ENCODE data around the gene SEC16B.
"Not testable (repeated sequence)": the region's sequence is repeated elsewhere in the genome, so short reads cannot be mapped to it uniquely, and the experiment has no call there.

Gene SEC16B

DNA sequence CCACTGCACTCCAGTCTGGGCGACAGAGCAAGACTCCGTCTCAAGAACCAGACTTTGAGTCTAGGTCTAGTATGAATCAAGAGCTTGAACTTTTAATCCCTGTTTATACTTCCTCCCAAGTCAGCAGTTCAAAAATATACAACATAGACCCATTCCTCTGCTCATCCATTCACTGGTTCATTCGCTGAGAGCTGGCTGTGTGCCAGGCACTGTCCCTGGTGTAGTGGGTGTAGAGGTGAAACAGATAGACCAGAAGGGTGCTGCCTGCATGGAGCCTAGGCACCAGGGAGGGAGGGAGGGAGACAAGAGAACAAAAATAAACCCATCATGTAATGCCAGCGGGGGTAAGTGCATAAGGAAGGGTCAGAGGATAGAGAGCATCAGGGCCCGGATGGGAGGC, 25.5 kb upstream of the SEC16B start (continued):
- TF ChIP-seq ZNF8 (CRISPR knock-in tag; IDR thresholded peaks at IDR 0.05), result no peak
- no peak for TF ChIP-seq ZNF565 (CRISPR knock-in tag; conservative IDR thresholded peaks at IDR 0.05; ENCODE audit: low read depth)

DNA sequence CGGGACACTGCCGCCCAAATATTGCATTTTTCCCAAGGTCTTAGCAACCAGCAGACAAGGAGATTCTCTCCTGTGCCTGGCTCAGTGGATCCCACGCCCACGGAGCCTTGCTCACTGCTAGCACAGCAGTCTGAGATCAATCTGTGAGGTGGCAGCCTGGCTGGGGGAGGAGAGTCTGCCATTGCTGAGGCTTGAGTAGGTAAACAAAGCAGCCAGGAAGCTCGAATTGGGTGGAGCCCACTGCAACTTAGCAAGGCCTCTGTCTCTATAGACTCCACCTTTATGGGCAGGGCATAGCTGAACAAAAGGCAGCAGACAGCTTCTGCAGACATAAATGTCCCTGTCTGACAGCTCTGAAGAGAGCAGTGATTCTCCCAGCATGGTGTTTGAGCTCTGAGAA, 16.4 kb upstream of the SEC16B start:
- not testable (repeated sequence) for ATAC-seq

GRCh38 chr1:177984761-177985160, 14.9 kb upstream of the SEC16B start:
- no peak for ATAC-seq
- TF ChIP-seq RARB (CRISPR knock-in tag; IDR thresholded peaks at IDR 0.05) (no peak), TOX (CRISPR knock-in tag; IDR thresholded peaks at IDR 0.05; ENCODE audit: borderline replicate concordance) (no peak), CSDC2 (CRISPR knock-in tag; IDR thresholded peaks at IDR 0.05) (no peak), BACH2 (CRISPR knock-in tag; IDR thresholded peaks at IDR 0.05; ENCODE audit: borderline replicate concordance) (no peak), ISL1 (CRISPR knock-in tag; IDR thresholded peaks at IDR 0.05) (no peak), GLIS3 (CRISPR knock-in tag; IDR thresholded peaks at IDR 0.05) (no peak), SNAI2 (CRISPR knock-in tag; IDR thresholded peaks at IDR 0.05) (no peak), OSR1 (CRISPR knock-in tag; IDR thresholded peaks at IDR 0.05) (no peak), PATZ1 (CRISPR knock-in tag; IDR thresholded peaks at IDR 0.05; ENCODE audit: borderline replicate concordance) (no peak), ARNTL (CRISPR knock-in tag; IDR thresholded peaks at IDR 0.05; ENCODE audit: borderline replicate concordance, low read depth) (no peak)

DNA sequence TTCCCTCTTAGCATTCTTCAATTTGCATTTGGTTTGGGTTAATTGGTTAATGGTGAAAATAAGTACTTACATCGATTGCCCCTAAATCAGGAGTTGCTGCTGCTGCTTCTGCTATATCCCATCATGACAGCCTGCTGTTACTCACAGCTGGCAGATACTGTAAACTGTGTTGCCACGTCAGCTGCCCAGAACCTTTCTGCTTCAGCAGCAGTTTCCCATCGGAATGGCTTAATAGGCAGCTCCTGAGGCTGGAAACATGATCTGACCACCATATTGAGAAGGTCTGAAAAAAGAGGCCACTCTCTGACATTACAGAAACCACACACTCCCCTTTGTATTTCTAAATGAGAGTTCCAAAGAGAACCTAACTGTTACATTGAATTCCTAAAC, 14.3 kb upstream of the SEC16B start:
- TF ChIP-seq GLIS3 (CRISPR knock-in tag; IDR thresholded peaks at IDR 0.05) (no peak), PPARA (CRISPR knock-in tag; IDR thresholded peaks at IDR 0.05; ENCODE audit: borderline replicate concordance) (no peak), BACH2 (CRISPR knock-in tag; IDR thresholded peaks at IDR 0.05; ENCODE audit: borderline replicate concordance) (no peak), TOX (CRISPR knock-in tag; IDR thresholded peaks at IDR 0.05; ENCODE audit: borderline replicate concordance) (no peak)
- peak; percentile 76 for ATAC-seq

DNA sequence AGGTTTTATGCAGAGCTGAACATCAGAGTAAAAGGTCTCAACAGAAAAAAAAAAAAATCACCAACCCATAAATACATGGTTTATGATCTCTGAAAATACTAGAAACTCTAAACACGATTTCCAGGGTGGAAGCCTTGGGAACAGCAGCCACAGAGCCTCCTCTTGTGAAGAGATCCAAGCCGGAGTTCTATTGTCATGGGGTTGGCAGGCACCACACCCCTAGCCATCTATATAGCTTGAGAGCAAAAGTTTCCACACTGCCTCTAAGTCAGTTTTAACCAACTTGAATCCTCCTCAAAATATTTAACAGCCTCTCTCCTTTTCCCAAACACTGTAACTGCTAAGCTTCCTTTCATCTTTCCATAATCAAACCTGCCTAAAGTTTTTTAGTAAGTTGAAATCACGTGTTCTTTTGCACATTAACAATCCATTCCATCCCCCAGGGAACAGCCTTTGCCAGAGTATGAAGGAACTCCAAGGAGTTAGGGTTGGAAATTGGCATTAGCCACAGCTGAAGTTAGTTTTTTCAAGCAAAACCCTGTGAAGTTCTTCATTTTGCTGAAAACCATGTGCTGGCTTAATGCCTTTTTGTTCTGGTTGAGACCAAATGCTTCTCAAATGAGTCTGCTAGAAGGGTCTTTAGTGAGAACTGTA, 13.8 kb upstream of the SEC16B start:
- no peak for ATAC-seq
- TF ChIP-seq ZC3H10 (CRISPR knock-in tag; IDR thresholded peaks at IDR 0.05) (no peak), TOX (CRISPR knock-in tag; IDR thresholded peaks at IDR 0.05; ENCODE audit: borderline replicate concordance) (no peak), ZNF565 (CRISPR knock-in tag; conservative IDR thresholded peaks at IDR 0.05; ENCODE audit: low read depth) (no peak), PPARA (CRISPR knock-in tag; IDR thresholded peaks at IDR 0.05; ENCODE audit: borderline replicate concordance) (no peak), ARNTL (CRISPR knock-in tag; IDR thresholded peaks at IDR 0.05; ENCODE audit: borderline replicate concordance, low read depth) (no peak), SNAI2 (CRISPR knock-in tag; IDR thresholded peaks at IDR 0.05) (no peak), ZNF70 (CRISPR knock-in tag; IDR thresholded peaks at IDR 0.05) (no peak), RARB (CRISPR knock-in tag; IDR thresholded peaks at IDR 0.05) (no peak), GLIS3 (CRISPR knock-in tag; IDR thresholded peaks at IDR 0.05) (no peak), ISL1 (CRISPR knock-in tag; IDR thresholded peaks at IDR 0.05) (no peak), ZNF8 (CRISPR knock-in tag; IDR thresholded peaks at IDR 0.05) (no peak), CSDC2 (CRISPR knock-in tag; IDR thresholded peaks at IDR 0.05) (no peak), BACH2 (CRISPR knock-in tag; IDR thresholded peaks at IDR 0.05; ENCODE audit: borderline replicate concordance) (no peak)
- TF ChIP-seq, protein P1, sequence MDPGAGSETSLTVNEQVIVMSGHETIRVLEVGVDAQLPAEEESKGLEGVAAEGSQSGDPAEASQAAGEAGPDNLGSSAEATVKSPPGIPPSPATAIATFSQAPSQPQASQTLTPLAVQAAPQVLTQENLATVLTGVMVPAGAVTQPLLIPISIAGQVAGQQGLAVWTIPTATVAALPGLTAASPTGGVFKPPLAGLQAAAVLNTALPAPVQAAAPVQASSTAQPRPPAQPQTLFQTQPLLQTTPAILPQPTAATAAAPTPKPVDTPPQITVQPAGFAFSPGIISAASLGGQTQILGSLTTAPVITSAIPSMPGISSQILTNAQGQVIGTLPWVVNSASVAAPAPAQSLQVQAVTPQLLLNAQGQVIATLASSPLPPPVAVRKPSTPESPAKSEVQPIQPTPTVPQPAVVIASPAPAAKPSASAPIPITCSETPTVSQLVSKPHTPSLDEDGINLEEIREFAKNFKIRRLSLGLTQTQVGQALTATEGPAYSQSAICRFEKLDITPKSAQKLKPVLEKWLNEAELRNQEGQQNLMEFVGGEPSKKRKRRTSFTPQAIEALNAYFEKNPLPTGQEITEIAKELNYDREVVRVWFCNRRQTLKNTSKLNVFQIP (CRISPR knock-in tag; IDR thresholded peaks at IDR 0.05; ENCODE audit: borderline replicate concordance, low read depth), result no peak

GRCh38 chr1:177983077-177983476, 13.2 kb upstream of the SEC16B start:
- no peak for ATAC-seq
- no peak for TF ChIP-seq CREB5 (CRISPR knock-in tag; IDR thresholded peaks at IDR 0.05; ENCODE audit: low read depth)
- TF ChIP-seq PATZ1 (CRISPR knock-in tag; IDR thresholded peaks at IDR 0.05; ENCODE audit: borderline replicate concordance), result no peak
- no peak for TF ChIP-seq CSDC2 (CRISPR knock-in tag; IDR thresholded peaks at IDR 0.05)
- TF ChIP-seq ZNF8 (CRISPR knock-in tag; IDR thresholded peaks at IDR 0.05), result no peak
- TF ChIP-seq ZNF70 (CRISPR knock-in tag; IDR thresholded peaks at IDR 0.05), result no peak
- TF ChIP-seq ARNTL (CRISPR knock-in tag; IDR thresholded peaks at IDR 0.05; ENCODE audit: borderline replicate concordance, low read depth), result no peak
- TF ChIP-seq ZFP3 (CRISPR knock-in tag; IDR thresholded peaks at IDR 0.05), result no peak
- no peak for TF ChIP-seq BACH2 (CRISPR knock-in tag; IDR thresholded peaks at IDR 0.05; ENCODE audit: borderline replicate concordance)
- TF ChIP-seq TSHZ2 (CRISPR knock-in tag; IDR thresholded peaks at IDR 0.05), result no peak
- TF ChIP-seq, protein P1 (CRISPR knock-in tag; IDR thresholded peaks at IDR 0.05; ENCODE audit: borderline replicate concordance, low read depth), result no peak
